Right hindlimb (tissue), 1 donor: ENCODE results near the gene PARP14.

Source experiments
- DNase-seq: peaks from one replicate; pipeline ENCODE4 v3.0.0-alpha.2; 2018

The PARP14 gene

DNA sequence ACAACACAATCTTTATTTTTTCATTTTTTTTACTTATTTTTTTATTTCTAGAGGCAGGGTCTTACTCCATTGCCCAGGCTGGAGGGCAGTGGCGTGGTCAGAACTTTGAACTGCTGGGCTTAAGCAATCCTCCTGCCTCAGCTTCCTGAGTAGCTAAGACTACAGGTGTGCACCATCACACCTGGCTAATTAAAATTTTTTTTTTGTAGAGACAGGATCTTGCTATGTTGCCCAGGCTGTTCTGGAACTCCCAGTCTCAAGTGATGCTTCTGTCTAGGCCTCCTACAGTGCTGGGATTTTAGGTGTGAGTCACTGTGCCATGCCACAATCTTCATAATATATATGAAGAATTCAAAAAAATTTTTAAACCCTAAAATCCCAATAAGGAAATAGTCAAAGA lies 92.2 kb downstream of the PARP14 start:
- DNase-seq, result no peak

DNA sequence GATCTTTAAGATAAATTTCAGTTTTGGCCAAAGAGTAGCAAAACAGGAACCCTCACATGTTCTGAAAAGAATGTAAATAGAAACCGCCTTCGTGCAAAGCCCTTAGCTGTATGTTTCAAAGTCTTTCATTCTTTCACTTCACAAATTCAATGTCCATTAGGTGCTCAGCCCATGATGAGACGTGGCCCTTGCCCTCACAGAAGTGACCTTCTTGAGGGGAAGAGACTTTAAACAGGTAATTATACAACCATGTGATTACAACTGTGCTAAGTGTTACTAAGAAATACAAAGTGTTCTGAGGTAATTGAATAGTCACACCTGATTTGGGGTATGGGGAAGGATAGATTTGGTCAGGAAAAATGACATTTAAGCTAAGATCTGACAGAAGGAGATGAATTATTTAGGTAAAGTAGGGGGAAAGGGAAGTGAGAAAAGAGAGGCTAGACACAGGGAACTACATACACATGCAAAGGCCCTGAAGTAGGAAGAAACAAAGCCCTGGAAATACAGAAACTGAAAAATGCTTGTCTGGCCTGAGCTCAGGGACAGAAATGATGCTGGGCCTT lies 93.4 kb downstream of the PARP14 start:
- no peak for DNase-seq

DNA sequence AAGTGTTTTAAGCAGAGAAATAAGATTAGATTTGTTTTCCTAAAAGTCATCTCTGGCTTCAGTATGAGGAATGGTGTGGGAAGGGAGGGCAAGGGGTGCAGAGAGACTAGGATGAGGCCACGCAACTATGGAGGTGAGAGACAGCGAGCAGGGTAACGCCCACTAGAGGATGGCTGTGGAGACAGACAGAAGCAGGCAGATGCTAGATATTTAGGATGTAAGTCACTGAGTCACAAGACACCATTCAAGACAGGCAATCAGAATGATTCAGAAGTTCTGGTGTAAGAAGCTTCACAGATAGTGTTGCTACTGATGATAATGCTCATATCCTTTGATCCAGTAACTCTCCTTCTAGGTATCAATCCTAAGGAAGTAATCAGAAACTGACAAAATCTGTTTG lies 93.9 kb downstream of the PARP14 start:
- DNase-seq, result no peak

DNA sequence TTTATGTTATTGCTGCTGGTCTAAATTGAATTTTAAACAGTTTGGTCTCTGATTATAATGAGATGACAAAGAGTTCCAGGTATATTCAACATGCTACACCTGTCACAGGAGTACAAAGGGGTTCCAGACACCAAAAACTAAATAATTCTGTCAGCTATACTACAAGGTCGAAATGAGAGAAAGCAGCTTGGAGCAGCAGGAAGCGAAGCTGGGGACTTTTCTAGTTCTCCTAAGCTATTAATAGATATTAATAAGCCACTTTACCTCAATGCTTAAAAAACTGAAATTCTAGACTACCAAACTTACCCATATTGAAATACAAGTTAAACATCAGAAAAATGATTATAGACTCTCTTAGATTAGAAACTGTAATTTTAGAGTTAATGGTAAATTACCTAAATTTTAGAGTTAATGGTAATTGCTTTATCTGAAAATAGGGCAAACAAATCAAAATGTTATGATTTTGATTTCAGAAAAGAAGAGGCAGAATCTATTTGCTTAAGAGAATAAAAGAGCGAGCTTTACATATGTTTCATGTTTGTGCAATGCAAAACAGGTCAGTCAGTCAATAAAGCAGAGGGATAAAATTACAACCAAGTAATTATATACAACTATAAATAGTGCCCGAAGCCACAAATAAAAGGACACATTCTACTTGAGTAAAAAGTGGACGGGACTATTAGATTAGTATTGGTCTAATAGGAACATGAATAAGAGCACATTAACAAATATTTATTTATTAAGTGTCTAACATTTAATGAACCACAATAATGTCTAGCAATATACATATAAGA lies 96.2 kb downstream of the PARP14 start:
- DNase-seq, result no peak

DNA sequence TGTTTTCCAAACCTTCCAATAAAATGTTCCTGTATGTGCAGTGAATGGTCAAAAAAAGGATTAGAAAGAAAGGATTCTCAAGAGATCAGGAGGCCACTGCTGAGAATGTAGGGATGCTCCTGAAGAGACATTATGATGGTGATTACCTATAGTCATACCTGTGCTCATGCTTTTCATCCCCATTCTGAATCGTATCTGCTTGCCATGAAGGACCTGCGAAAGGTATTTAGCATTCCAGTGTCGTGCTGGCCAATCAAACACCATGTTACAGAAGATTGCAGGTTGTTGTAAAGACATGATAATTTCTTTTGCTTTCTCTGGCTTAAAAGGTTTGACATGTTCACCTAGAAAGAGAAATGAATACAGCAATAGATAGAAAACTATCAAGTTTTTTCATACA lies 96.9 kb downstream of the PARP14 start:
- no peak for DNase-seq
